CD4-positive, alpha-beta T cell treated with Interleukin-15 for 4 hours (primary cell): Measurements from ENCODE around the gene DENND6B.
"Not testable (repeated sequence)": the region's sequence is repeated elsewhere in the genome, so short reads cannot be mapped to it uniquely, and the experiment has no call there.

ENCODE experiments used
- DNase-seq: peaks from one replicate; pipeline ENCODE4 v3.0.0-alpha.2; 2020; ENCODE audit warnings: low spot score

Gene DENND6B

GRCh38 chr22:50338860-50339462 is 12.1 kb upstream of the DENND6B start:
- DNase-seq: no peak

GRCh38 chr22:50338042-50338573 is 11.3 kb upstream of the DENND6B start:
- no peak for DNase-seq

GRCh38 chr22:50337262-50338041 is 10.6 kb upstream of the DENND6B start:
- DNase-seq: no peak

GRCh38 chr22:50334433-50334832 is 7.6 kb upstream of the DENND6B start:
- DNase-seq: not testable (repeated sequence)

- DNase-seq: no peak
These were observed 2.4 kb upstream of the DENND6B start for GRCh38 chr22:50329236-50329635.

- no peak for DNase-seq
These were observed 853 bp upstream of the DENND6B start for GRCh38 chr22:50327711-50328019.

- DNase-seq: no peak
These were observed 422 bp downstream of the DENND6B start for GRCh38 chr22:50326225-50326955.

- DNase-seq: no peak
These were observed 1.2 kb downstream of the DENND6B start for GRCh38 chr22:50325444-50326224.

GRCh38 chr22:50323900-50324299 is 2.9 kb downstream of the DENND6B start:
- DNase-seq: no peak

GRCh38 chr22:50322382-50323104 is 4.3 kb downstream of the DENND6B start:
- DNase-seq: not testable (repeated sequence)

- DNase-seq: no peak
These were observed 6.0 kb downstream of the DENND6B start for GRCh38 chr22:50320671-50321325.

GRCh38 chr22:50320116-50320515 is 6.7 kb downstream of the DENND6B start:
- no peak for DNase-seq

GRCh38 chr22:50319503-50319951 is 7.3 kb downstream of the DENND6B start:
- DNase-seq: no peak

- no peak for DNase-seq
These were observed 8.0 kb downstream of the DENND6B start for GRCh38 chr22:50318698-50319411.

- DNase-seq: no peak
These were observed 8.5 kb downstream of the DENND6B start for GRCh38 chr22:50318356-50318697.

- no peak for DNase-seq
These were observed 9.1 kb downstream of the DENND6B start for GRCh38 chr22:50317674-50318073.

GRCh38 chr22:50317178-50317577 is 9.6 kb downstream of the DENND6B start:
- DNase-seq: no peak

- DNase-seq: no peak
These were observed 10.4 kb downstream of the DENND6B start for GRCh38 chr22:50316114-50317065.
